ENCODE results near the gene PNPLA7.
"Not testable (repeated sequence)": the region's sequence is repeated elsewhere in the genome, so short reads cannot be mapped to it uniquely, and the experiment has no call there.

DNA sequence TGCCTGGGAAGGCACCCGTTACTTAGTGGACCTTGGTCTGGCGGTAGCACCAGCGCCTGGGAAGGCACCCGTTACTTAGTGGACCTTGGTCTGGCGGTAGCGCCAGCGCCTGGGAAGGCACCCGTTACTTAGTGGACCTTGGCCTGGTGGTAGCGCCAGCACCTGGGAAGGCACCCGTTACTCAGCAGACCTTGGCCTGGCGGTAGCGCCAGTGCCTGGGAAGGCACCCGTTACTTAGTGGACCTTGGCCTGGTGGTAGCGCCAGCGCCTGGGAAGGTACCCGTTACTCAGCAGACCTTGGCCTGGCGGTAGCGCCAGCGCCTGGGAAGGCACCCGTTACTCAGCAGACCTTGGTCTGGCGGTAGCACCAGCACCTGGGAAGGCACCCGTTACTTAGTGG, 39.1 kb downstream of the PNPLA7 start:
- not testable (repeated sequence) for TF ChIP-seq HDAC2 (IDR thresholded peaks at IDR 0.05); POLR2AphosphoS5 (IDR thresholded peaks at IDR 0.05; ENCODE audit: low read length); MXI1 (IDR thresholded peaks at IDR 0.05; ENCODE audit: low read depth, low read length); POLR2A (IDR thresholded peaks at IDR 0.05; ENCODE audit: low read depth, low read length); ZZZ3 (IDR thresholded peaks at IDR 0.05; ENCODE audit: control insufficient read depth, insufficient read length, low read depth); RAD21 (IDR thresholded peaks at IDR 0.05; ENCODE audit: insufficient read depth, low read depth, low read length); TCF7 (IDR thresholded peaks at IDR 0.05; ENCODE audit: borderline replicate concordance); EZH2 (IDR thresholded peaks at IDR 0.05; ENCODE audit: borderline replicate concordance, control insufficient read depth, low read depth, low read length); CHD1 (IDR thresholded peaks at IDR 0.05; ENCODE audit: low read depth, low read length); EP300 (IDR thresholded peaks at IDR 0.05; ENCODE audit: borderline replicate concordance in 1 of 2, control insufficient read depth in 1 of 2, low read depth in 2 of 2, low read length in 2 of 2)
- TF ChIP-seq, protein P1, sequence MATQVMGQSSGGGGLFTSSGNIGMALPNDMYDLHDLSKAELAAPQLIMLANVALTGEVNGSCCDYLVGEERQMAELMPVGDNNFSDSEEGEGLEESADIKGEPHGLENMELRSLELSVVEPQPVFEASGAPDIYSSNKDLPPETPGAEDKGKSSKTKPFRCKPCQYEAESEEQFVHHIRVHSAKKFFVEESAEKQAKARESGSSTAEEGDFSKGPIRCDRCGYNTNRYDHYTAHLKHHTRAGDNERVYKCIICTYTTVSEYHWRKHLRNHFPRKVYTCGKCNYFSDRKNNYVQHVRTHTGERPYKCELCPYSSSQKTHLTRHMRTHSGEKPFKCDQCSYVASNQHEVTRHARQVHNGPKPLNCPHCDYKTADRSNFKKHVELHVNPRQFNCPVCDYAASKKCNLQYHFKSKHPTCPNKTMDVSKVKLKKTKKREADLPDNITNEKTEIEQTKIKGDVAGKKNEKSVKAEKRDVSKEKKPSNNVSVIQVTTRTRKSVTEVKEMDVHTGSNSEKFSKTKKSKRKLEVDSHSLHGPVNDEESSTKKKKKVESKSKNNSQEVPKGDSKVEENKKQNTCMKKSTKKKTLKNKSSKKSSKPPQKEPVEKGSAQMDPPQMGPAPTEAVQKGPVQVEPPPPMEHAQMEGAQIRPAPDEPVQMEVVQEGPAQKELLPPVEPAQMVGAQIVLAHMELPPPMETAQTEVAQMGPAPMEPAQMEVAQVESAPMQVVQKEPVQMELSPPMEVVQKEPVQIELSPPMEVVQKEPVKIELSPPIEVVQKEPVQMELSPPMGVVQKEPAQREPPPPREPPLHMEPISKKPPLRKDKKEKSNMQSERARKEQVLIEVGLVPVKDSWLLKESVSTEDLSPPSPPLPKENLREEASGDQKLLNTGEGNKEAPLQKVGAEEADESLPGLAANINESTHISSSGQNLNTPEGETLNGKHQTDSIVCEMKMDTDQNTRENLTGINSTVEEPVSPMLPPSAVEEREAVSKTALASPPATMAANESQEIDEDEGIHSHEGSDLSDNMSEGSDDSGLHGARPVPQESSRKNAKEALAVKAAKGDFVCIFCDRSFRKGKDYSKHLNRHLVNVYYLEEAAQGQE (IDR thresholded peaks at IDR 0.05; ENCODE audit: low read depth, low read length), result not testable (repeated sequence)
- TF ChIP-seq, protein P2, sequence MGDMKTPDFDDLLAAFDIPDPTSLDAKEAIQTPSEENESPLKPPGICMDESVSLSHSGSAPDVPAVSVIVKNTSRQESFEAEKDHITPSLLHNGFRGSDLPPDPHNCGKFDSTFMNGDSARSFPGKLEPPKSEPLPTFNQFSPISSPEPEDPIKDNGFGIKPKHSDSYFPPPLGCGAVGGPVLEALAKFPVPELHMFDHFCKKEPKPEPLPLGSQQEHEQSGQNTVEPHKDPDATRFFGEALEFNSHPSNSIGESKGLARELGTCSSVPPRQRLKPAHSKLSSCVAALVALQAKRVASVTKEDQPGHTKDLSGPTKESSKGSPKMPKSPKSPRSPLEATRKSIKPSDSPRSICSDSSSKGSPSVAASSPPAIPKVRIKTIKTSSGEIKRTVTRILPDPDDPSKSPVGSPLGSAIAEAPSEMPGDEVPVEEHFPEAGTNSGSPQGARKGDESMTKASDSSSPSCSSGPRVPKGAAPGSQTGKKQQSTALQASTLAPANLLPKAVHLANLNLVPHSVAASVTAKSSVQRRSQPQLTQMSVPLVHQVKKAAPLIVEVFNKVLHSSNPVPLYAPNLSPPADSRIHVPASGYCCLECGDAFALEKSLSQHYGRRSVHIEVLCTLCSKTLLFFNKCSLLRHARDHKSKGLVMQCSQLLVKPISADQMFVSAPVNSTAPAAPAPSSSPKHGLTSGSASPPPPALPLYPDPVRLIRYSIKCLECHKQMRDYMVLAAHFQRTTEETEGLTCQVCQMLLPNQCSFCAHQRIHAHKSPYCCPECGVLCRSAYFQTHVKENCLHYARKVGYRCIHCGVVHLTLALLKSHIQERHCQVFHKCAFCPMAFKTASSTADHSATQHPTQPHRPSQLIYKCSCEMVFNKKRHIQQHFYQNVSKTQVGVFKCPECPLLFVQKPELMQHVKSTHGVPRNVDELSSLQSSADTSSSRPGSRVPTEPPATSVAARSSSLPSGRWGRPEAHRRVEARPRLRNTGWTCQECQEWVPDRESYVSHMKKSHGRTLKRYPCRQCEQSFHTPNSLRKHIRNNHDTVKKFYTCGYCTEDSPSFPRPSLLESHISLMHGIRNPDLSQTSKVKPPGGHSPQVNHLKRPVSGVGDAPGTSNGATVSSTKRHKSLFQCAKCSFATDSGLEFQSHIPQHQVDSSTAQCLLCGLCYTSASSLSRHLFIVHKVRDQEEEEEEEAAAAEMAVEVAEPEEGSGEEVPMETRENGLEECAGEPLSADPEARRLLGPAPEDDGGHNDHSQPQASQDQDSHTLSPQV (IDR thresholded peaks at IDR 0.05), result not testable (repeated sequence)
- TF ChIP-seq, protein P3, sequence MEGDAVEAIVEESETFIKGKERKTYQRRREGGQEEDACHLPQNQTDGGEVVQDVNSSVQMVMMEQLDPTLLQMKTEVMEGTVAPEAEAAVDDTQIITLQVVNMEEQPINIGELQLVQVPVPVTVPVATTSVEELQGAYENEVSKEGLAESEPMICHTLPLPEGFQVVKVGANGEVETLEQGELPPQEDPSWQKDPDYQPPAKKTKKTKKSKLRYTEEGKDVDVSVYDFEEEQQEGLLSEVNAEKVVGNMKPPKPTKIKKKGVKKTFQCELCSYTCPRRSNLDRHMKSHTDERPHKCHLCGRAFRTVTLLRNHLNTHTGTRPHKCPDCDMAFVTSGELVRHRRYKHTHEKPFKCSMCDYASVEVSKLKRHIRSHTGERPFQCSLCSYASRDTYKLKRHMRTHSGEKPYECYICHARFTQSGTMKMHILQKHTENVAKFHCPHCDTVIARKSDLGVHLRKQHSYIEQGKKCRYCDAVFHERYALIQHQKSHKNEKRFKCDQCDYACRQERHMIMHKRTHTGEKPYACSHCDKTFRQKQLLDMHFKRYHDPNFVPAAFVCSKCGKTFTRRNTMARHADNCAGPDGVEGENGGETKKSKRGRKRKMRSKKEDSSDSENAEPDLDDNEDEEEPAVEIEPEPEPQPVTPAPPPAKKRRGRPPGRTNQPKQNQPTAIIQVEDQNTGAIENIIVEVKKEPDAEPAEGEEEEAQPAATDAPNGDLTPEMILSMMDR (IDR thresholded peaks at IDR 0.05 in 2 of 3, conservative IDR thresholded peaks at IDR 0.05 in 1 of 3; ENCODE audit: control insufficient read depth in 2 of 3, extremely low read depth in 1 of 3, insufficient read depth in 1 of 3, low read depth in 3 of 3, low read length in 3 of 3), result not testable (repeated sequence)
- TF ChIP-seq, protein P4, sequence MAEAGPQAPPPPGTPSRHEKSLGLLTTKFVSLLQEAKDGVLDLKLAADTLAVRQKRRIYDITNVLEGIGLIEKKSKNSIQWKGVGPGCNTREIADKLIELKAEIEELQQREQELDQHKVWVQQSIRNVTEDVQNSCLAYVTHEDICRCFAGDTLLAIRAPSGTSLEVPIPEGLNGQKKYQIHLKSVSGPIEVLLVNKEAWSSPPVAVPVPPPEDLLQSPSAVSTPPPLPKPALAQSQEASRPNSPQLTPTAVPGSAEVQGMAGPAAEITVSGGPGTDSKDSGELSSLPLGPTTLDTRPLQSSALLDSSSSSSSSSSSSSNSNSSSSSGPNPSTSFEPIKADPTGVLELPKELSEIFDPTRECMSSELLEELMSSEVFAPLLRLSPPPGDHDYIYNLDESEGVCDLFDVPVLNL (IDR thresholded peaks at IDR 0.05; ENCODE audit: low read depth, low read length), result not testable (repeated sequence)

All from GM12878 (cell line).